ENCODE measurements around the gene SLC39A1. TPM values are rescaled to one million over a fixed set of nuclear protein-coding genes. Genes with fewer than 3 reads are reported as not detected.

SLC39A1 gene
- total RNA-seq, 2 experiments from 2014 or later = 41.6 to 44.2 TPM

- peaks cover 20% of the 10 kb centered on the region for H3K79me2 ChIP-seq (ENCODE audit: insufficient read depth, low read depth, low read length)
- no peak overlapping the region for H3K27ac ChIP-seq (ENCODE audit: low read depth, low read length, poor library complexity, severe bottlenecking)
- no peak overlapping the region for H2AFZ ChIP-seq (ENCODE audit: low read length)
- CTCF ChIA-PET (ENCODE audit: unreplicated experiment) = no interaction called here
- no peak for DNase-seq (ENCODE audit: low spot score)
- POLR2A ChIA-PET = no interaction called here
- H3K4me2 ChIP-seq (ENCODE audit: low read length) = no peak overlapping the region
- no peak for TF ChIP-seq EZH2phosphoT487 (IDR thresholded peaks at IDR 0.05; ENCODE audit: borderline replicate concordance, low read depth, low read length)
- TF ChIP-seq, protein P1, sequence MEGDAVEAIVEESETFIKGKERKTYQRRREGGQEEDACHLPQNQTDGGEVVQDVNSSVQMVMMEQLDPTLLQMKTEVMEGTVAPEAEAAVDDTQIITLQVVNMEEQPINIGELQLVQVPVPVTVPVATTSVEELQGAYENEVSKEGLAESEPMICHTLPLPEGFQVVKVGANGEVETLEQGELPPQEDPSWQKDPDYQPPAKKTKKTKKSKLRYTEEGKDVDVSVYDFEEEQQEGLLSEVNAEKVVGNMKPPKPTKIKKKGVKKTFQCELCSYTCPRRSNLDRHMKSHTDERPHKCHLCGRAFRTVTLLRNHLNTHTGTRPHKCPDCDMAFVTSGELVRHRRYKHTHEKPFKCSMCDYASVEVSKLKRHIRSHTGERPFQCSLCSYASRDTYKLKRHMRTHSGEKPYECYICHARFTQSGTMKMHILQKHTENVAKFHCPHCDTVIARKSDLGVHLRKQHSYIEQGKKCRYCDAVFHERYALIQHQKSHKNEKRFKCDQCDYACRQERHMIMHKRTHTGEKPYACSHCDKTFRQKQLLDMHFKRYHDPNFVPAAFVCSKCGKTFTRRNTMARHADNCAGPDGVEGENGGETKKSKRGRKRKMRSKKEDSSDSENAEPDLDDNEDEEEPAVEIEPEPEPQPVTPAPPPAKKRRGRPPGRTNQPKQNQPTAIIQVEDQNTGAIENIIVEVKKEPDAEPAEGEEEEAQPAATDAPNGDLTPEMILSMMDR (conservative IDR thresholded peaks at IDR 0.05; ENCODE audit: low read length) = no peak
- H3K4me3 ChIP-seq (ENCODE audit: low read depth, low read length, poor library complexity, severe bottlenecking) = no peak overlapping the region
- no peaks in the 10 kb centered on the region for H3K9me3 ChIP-seq (ENCODE audit: low read length)
- H3K4me1 ChIP-seq (ENCODE audit: insufficient read depth, low read length, poor library complexity, severe bottlenecking) = peaks cover 20% of the 10 kb centered on the region
- no peaks in the 10 kb centered on the region for H3K9me2 ChIP-seq (ENCODE audit: insufficient read depth, low read length)
- intact Hi-C loops (cut with micrococcal nuclease; ENCODE audit: unreplicated experiment) = no loop called here
- peaks cover 69% of the 10 kb centered on the region for H3K36me3 ChIP-seq (ENCODE audit: insufficient read depth, low read length)
- BruUV-seq (replicated peaks) = no TSS peak
- no peaks in the 10 kb centered on the region for H4K20me1 ChIP-seq (ENCODE audit: insufficient read depth, low read length)
These were observed 21.3 kb downstream of the SLC39A1 start for GRCh38 chr1:153941826-153942725.

- Histone ChIP-seq H3K4me3 (ENCODE audit: low read depth, low read length, poor library complexity, severe bottlenecking) (no peak overlapping the region), H4K20me1 (ENCODE audit: insufficient read depth, low read length) (no peaks in the 10 kb centered on the region), H3K9me3 (ENCODE audit: low read length) (no peaks in the 10 kb centered on the region), H3K4me1 (ENCODE audit: insufficient read depth, low read length, poor library complexity, severe bottlenecking) (peaks cover 14% of the 10 kb centered on the region), H2AFZ (ENCODE audit: low read length) (no peak overlapping the region), H3K27ac (ENCODE audit: low read depth, low read length, poor library complexity, severe bottlenecking) (no peak overlapping the region), H3K36me3 (ENCODE audit: insufficient read depth, low read length) (peaks cover 77% of the 10 kb centered on the region), H3K79me2 (ENCODE audit: insufficient read depth, low read depth, low read length) (peaks cover 20% of the 10 kb centered on the region), H3K4me2 (ENCODE audit: low read length) (no peak overlapping the region), H3K9me2 (ENCODE audit: insufficient read depth, low read length) (no peaks in the 10 kb centered on the region)
- ChIA-PET POLR2A (interaction anchor here (1.4 to 1.7 kb wide), 2 partner anchors 16 to 103 kb away, joined by 3 to 4 read pairs; no protein-coding TSS in a partner anchor), CTCF (ENCODE audit: unreplicated experiment) (no interaction called here)
- no peak for DNase-seq (ENCODE audit: low spot score)
- TF ChIP-seq, protein P1 (conservative IDR thresholded peaks at IDR 0.05; ENCODE audit: low read length) = no peak
- no peak for TF ChIP-seq EZH2phosphoT487 (IDR thresholded peaks at IDR 0.05; ENCODE audit: borderline replicate concordance, low read depth, low read length)
- BruUV-seq (replicated peaks) = no TSS peak
- intact Hi-C loops (cut with micrococcal nuclease; ENCODE audit: unreplicated experiment) = no loop called here
These were observed 22.6 kb downstream of the SLC39A1 start for GRCh38 chr1:153940756-153941155.

DNA sequence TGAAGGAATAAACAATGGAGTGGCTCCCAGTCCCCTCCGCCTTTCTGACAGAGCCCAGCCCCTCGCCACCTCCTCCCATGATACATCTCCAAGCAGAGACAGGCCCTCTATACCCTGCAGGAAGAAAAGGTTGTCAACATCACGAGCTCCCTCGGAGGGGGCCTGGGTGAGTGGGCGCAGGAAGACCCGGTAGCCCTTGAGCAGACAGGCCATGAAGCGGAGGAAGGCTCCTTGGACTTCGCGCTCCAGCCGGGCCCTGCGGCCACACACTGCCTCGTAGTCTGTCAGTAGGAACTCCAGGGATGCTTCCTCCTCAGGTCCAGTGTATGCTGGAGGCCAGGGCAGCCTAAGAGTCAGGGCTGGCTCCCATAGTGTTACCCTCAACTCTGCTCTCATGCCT lies 23.9 kb downstream of the SLC39A1 start:
- Histone ChIP-seq H3K27ac (ENCODE audit: low read depth, low read length, poor library complexity, severe bottlenecking) (no peak overlapping the region), H4K20me1 (ENCODE audit: insufficient read depth, low read length) (no peaks in the 10 kb centered on the region), H3K9me2 (ENCODE audit: insufficient read depth, low read length) (no peaks in the 10 kb centered on the region), H3K4me3 (ENCODE audit: low read depth, low read length, poor library complexity, severe bottlenecking) (no peak overlapping the region), H3K9me3 (ENCODE audit: low read length) (no peaks in the 10 kb centered on the region), H3K4me1 (ENCODE audit: insufficient read depth, low read length, poor library complexity, severe bottlenecking) (peaks cover 9% of the 10 kb centered on the region), H3K4me2 (ENCODE audit: low read length) (no peak overlapping the region), H3K79me2 (ENCODE audit: insufficient read depth, low read depth, low read length) (peaks cover 15% of the 10 kb centered on the region), H3K36me3 (ENCODE audit: insufficient read depth, low read length) (peaks cover 90% of the 10 kb centered on the region), H2AFZ (ENCODE audit: low read length) (no peak overlapping the region)
- ChIA-PET CTCF (ENCODE audit: unreplicated experiment) (no interaction called here), POLR2A (interaction anchor here (1.0 to 1.7 kb wide), 3 partner anchors 14 to 102 kb away, joined by 3 to 4 read pairs (median 4); no protein-coding TSS in a partner anchor)
- TF ChIP-seq, protein P1 (conservative IDR thresholded peaks at IDR 0.05; ENCODE audit: low read length) = no peak
- TF ChIP-seq EZH2phosphoT487 (IDR thresholded peaks at IDR 0.05; ENCODE audit: borderline replicate concordance, low read depth, low read length) = no peak
- intact Hi-C loops (cut with micrococcal nuclease; ENCODE audit: unreplicated experiment) = no loop called here
- BruUV-seq (replicated peaks) = no TSS peak
- no peak for DNase-seq (ENCODE audit: low spot score)
